ENCODE data around the gene EPHA3.

The EPHA3 gene

DNA sequence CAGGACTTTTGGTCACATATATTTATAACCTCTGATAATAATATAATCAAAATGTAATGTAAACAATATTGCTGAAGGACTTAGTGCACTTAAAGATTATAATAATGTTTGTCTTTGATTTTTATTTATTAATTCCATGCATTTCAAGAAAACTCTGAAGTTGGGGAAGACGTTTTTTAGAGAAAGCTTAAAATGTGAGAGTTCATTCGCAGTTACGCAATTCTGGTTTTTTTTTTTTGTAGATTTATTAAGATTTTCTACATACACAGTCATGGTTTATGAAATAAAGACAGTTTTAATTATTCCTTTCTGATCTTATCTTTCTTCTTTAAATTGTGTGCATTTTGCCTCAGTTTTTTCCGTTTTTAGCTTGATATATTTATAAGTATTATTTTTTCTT, 204.7 kb downstream of the EPHA3 start:
- H3K27me3 ChIP-seq = no peaks in the 10 kb centered on the region
- intact Hi-C loops (cut with DNase I; ENCODE audit: low total_unique reads) = no loop called here
- no peak overlapping the region for H3K4me3 ChIP-seq
- no peaks in the 10 kb centered on the region for H3K9me3 ChIP-seq
- no peak for TF ChIP-seq CTCF (IDR thresholded peaks at IDR 0.05)
- H3K27ac ChIP-seq = no peak overlapping the region
- H3K36me3 ChIP-seq = no peaks in the 10 kb centered on the region
- peaks cover 0 to 4% (median 1%) of the 10 kb centered on the region in 4 donors for H3K4me1 ChIP-seq
- no peak for DNase-seq

DNA sequence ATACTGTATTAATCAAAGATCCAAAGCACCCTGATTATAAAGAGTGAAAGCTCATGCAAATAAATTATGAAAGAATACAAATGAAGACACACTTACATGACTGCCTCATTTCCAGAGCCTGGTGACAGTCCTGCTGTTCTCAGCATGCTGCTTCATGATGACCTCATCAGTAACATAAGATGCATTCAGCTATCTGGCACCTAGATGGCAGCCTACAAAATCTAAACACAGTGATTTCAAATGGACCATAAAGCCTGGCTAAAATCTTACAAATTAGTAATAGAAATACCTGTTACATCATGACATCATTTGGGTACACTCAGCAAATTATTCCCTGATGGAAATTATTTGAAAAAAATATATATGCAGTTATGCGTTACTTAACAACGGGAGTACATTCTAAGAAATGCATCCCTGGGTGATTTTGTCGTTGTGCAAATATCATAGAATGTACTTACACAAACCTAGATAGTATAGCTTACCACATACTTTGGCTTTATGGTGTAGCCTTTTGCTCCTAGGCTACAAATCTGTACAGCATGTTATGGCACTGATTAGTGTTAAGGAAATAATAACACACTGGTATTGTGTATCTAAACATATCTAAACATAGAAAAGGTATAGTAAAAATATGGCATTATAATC, 207.2 kb downstream of the EPHA3 start:
- intact Hi-C loops (cut with DNase I; ENCODE audit: low total_unique reads) = no loop called here
- peaks cover 0 to 4% (median 1%) of the 10 kb centered on the region in 4 donors for H3K4me1 ChIP-seq
- H3K9me3 ChIP-seq = no peaks in the 10 kb centered on the region
- TF ChIP-seq CTCF (IDR thresholded peaks at IDR 0.05) = no peak
- H3K27ac ChIP-seq = no peak overlapping the region
- H3K4me3 ChIP-seq = no peak overlapping the region
- no peak for DNase-seq
- H3K27me3 ChIP-seq = no peaks in the 10 kb centered on the region
- H3K36me3 ChIP-seq = no peaks in the 10 kb centered on the region

- DNase-seq = no peak
- H3K36me3 ChIP-seq = no peaks in the 10 kb centered on the region
- no peak overlapping the region for H3K4me3 ChIP-seq
- H3K4me1 ChIP-seq = peaks cover 0 to 4% (median 1%) of the 10 kb centered on the region in 4 donors
- H3K27ac ChIP-seq = no peak overlapping the region
- no peaks in the 10 kb centered on the region for H3K27me3 ChIP-seq
- intact Hi-C loops (cut with DNase I; ENCODE audit: low total_unique reads) = no loop called here
- no peak for TF ChIP-seq CTCF (IDR thresholded peaks at IDR 0.05)
- H3K9me3 ChIP-seq = no peaks in the 10 kb centered on the region
Measured at GRCh38 chr3:89315750-89316470, 208.5 kb downstream of the EPHA3 start.

DNA sequence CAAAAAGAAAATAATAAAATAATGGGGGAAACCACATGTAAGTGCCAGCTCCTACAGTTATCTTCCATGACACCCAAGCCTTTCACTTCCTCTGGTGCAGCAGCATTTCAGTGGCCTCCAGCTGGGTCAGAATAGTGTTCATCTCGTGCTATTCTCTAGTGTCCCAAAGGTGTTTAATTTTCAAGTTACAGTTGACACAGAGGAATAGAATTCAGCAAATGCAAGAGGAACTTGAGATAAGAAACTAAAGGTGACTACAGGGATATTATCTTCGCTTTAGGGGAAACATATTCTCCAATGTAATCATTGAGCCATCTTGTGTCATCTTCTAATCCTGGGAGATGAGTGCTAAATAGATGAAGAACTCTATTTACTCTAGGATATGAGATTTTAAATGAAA, 212.8 kb downstream of the EPHA3 start:
- H3K9me3 ChIP-seq = no peaks in the 10 kb centered on the region
- intact Hi-C loops (cut with DNase I; ENCODE audit: low total_unique reads) = no loop called here
- no peak for TF ChIP-seq CTCF (IDR thresholded peaks at IDR 0.05)
- no peak overlapping the region for H3K4me3 ChIP-seq
- no peaks in the 10 kb centered on the region for H3K36me3 ChIP-seq
- no peak overlapping the region for H3K27ac ChIP-seq
- H3K4me1 ChIP-seq = peaks cover 0 to 14% (median 0%) of the 10 kb centered on the region in 4 donors
- DNase-seq = no peak
- H3K27me3 ChIP-seq = no peaks in the 10 kb centered on the region

- H3K36me3 ChIP-seq = no peaks in the 10 kb centered on the region
- intact Hi-C loops (cut with DNase I; ENCODE audit: low total_unique reads) = no loop called here
Measured at GRCh38 chr3:89326997-89327396, 219.6 kb downstream of the EPHA3 start.

More at GRCh38 chr3:89326997-89327396, 219.6 kb downstream of the EPHA3 start:
- Histone ChIP-seq H3K4me3 (no peak overlapping the region), H3K4me1 (peaks cover 0 to 5% (median 0%) of the 10 kb centered on the region in 4 donors), H3K27me3 (no peaks in the 10 kb centered on the region), H3K9me3 (no peaks in the 10 kb centered on the region), H3K27ac (no peak overlapping the region)
- no peak for TF ChIP-seq CTCF (IDR thresholded peaks at IDR 0.05)
- DNase-seq = no peak

All from tibial artery (tissue), 4 donors.